Subcutaneous adipose tissue (tissue), 4 donors: Measurements from ENCODE around the gene RBM48. TPM values are rescaled to one million over a fixed set of nuclear protein-coding genes. Genes with fewer than 3 reads are reported as not detected.

Experiments
- total RNA-seq, 4 donors: library from RNA; depleted of rRNA; stranded (reverse); fragments of >200 nt; gene quantifications; one replicate each; pipeline ENCODE4 v1.1.0, GENCODE V29; 2016
- TF ChIP-seq, protein P1 (sequence below): fragments of 450-650 bp; IDR thresholded peaks from one replicate; pipeline ENCODE4 v1.5.1; 2016; ENCODE audit warnings: low read depth, mild to moderate bottlenecking, control low read depth, antibody characterized with exemption, moderate library complexity

The RBM48 gene
- total RNA-seq: 10 to 100 TPM in 3 of 4 donors, 1 to 10 TPM in 1; 9.4 to 17.2 (median 14.6) TPM

GRCh38 chr7:92528188-92528957, at the start of gene RBM48, which contains the start of gene PEX1:
Gene RBM48 (plus strand): TSS chr7:92528795. CDS start chr7:92528814, 19 bp downstream.
Gene PEX1 (minus strand): TSS chr7:92528520. CDS start chr7:92528435, 85 bp downstream.
- TF ChIP-seq, protein P1, sequence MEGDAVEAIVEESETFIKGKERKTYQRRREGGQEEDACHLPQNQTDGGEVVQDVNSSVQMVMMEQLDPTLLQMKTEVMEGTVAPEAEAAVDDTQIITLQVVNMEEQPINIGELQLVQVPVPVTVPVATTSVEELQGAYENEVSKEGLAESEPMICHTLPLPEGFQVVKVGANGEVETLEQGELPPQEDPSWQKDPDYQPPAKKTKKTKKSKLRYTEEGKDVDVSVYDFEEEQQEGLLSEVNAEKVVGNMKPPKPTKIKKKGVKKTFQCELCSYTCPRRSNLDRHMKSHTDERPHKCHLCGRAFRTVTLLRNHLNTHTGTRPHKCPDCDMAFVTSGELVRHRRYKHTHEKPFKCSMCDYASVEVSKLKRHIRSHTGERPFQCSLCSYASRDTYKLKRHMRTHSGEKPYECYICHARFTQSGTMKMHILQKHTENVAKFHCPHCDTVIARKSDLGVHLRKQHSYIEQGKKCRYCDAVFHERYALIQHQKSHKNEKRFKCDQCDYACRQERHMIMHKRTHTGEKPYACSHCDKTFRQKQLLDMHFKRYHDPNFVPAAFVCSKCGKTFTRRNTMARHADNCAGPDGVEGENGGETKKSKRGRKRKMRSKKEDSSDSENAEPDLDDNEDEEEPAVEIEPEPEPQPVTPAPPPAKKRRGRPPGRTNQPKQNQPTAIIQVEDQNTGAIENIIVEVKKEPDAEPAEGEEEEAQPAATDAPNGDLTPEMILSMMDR: no peak

DNA sequence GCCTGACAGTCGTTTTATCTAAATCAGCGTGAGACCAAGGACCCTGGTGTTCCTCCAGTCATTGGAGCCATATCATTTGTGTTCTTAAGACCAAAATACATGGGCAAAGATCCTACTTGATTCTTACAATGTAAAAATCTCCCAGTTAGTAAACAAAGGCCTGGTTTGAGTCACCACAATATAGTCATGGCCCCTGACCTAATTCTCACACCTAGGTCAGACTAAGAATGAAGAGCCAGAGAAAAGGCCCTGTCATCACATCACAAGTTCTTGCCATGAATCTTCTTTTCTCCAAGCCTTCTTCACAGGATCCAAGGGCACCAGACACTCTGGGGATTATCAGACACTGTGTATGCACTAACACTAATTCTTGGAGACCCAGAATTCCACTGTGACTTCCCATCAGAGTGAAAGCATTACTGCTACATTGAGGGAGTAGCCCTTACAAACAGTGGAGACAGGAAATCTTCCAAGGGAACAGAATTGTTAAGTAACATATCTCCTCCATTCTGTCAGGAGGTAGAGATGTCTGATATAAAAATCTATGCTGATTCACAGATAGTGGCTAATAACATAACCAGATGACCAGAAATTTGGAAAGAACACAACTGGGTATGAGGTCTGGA, 43.2 kb upstream of the RBM48 start:
- TF ChIP-seq, protein P1: no peak

DNA sequence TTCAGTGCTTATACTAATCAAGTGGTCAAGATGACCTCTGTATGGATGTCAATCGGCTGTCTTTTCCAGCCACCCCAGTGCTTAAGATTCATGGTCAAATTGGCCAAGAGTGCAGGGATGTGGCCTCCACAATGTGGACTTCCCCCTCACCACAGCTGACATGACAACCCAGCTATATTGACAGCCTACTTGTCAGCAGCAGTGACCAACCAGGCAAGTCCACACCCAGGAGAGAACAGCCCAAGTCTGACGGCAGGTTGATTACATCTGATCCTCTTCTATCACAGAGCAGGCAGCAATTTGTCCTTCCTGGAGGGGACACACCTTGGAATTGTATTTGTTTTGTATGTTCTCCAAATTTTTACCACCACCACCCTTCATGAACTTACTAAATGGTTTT, 42.6 kb upstream of the RBM48 start:
- TF ChIP-seq, protein P1: no peak

- TF ChIP-seq, protein P1: no peak
Measured at GRCh38 chr7:92487804-92488203, 40.8 kb upstream of the RBM48 start.

GRCh38 chr7:92489634-92490033, 39.0 kb upstream of the RBM48 start:
- TF ChIP-seq, protein P1: no peak

- TF ChIP-seq, protein P1: no peak
Measured at GRCh38 chr7:92496876-92497275, 31.7 kb upstream of the RBM48 start.

DNA sequence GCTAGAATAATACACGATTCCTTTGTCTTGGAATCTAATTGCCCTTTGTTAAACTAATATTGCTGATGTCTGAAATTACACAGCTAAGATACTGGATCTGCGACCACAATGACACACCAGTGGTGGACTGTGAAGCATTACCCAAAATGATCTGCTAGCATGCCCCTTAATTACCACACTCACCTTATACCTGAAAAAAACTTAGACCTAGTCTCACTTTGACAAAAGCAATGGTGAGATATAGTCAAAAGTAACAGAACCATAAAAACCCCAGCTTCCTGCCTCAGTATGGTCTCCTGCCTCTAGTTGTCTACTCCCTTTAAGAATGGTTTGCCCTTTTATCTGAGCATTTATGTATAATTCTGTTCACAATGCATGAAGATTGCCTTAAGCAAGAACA, 30.0 kb upstream of the RBM48 start:
- TF ChIP-seq, protein P1: no peak
